HG03159 (cell line): Measurements from ENCODE around the gene MIA2.

Experiments used
- ATAC-seq: cut with Tn5 transposase; IDR thresholded peaks from one replicate; pipeline ENCODE4 v1.9.1; 2021; ENCODE audit warnings: mild to moderate bottlenecking, moderate library complexity; ENCODE audit not compliant: unreplicated experiment

The MIA2 gene

GRCh38 chr14:39376667-39377403 is 143.1 kb downstream of the MIA2 start:
- no peak for ATAC-seq

GRCh38 chr14:39381366-39381765 is 147.7 kb downstream of the MIA2 start:
- no peak for ATAC-seq

GRCh38 chr14:39382463-39382862 is 148.7 kb downstream of the MIA2 start:
- ATAC-seq: no peak

- ATAC-seq: peak; percentile 74
These were observed 149.4 kb downstream of the MIA2 start for GRCh38 chr14:39383026-39383660.

- no peak for ATAC-seq
These were observed 150.0 kb downstream of the MIA2 start for GRCh38 chr14:39383741-39384140.

GRCh38 chr14:39384177-39384576 is 150.5 kb downstream of the MIA2 start:
- no peak for ATAC-seq

- no peak for ATAC-seq
These were observed 159.6 kb downstream of the MIA2 start for GRCh38 chr14:39393289-39393688.

GRCh38 chr14:39395555-39396254 is 162.0 kb downstream of the MIA2 start:
- ATAC-seq: no peak

- ATAC-seq: no peak
These were observed 162.7 kb downstream of the MIA2 start for GRCh38 chr14:39396448-39396847.

- ATAC-seq: no peak
These were observed 164.7 kb downstream of the MIA2 start for GRCh38 chr14:39398382-39398781.

GRCh38 chr14:39406560-39406959 is 172.8 kb downstream of the MIA2 start:
- ATAC-seq: no peak

- ATAC-seq: no peak
These were observed 182.4 kb downstream of the MIA2 start for GRCh38 chr14:39416072-39416471.

- ATAC-seq: no peak
These were observed 183.3 kb downstream of the MIA2 start for GRCh38 chr14:39417014-39417413.

GRCh38 chr14:39419272-39419671 is 185.6 kb downstream of the MIA2 start:
- no peak for ATAC-seq

- ATAC-seq: no peak
These were observed 188.5 kb downstream of the MIA2 start for GRCh38 chr14:39422243-39422642.

- ATAC-seq: no peak
These were observed 190.1 kb downstream of the MIA2 start for GRCh38 chr14:39423793-39424192.

- no peak for ATAC-seq
These were observed 192.2 kb downstream of the MIA2 start for GRCh38 chr14:39425947-39426346.

- no peak for ATAC-seq
These were observed 192.9 kb downstream of the MIA2 start for GRCh38 chr14:39426605-39427004.

GRCh38 chr14:39428118-39428517 is 194.4 kb downstream of the MIA2 start:
- ATAC-seq: no peak

- no peak for ATAC-seq
These were observed 197.2 kb downstream of the MIA2 start for GRCh38 chr14:39430762-39431415.

GRCh38 chr14:39431416-39432178 is 197.9 kb downstream of the MIA2 start:
- ATAC-seq: peak; percentile 23
